NCI-H226 (cell line): ENCODE measurements around the gene TMUB2.
"Not testable (repeated sequence)": the region's sequence is repeated elsewhere in the genome, so short reads cannot be mapped to it uniquely, and the experiment has no call there.

ENCODE experiments used
- DNase-seq: peaks from one replicate; pipeline ENCODE4 v3.0.0-alpha.2; 2015

Gene TMUB2

DNA sequence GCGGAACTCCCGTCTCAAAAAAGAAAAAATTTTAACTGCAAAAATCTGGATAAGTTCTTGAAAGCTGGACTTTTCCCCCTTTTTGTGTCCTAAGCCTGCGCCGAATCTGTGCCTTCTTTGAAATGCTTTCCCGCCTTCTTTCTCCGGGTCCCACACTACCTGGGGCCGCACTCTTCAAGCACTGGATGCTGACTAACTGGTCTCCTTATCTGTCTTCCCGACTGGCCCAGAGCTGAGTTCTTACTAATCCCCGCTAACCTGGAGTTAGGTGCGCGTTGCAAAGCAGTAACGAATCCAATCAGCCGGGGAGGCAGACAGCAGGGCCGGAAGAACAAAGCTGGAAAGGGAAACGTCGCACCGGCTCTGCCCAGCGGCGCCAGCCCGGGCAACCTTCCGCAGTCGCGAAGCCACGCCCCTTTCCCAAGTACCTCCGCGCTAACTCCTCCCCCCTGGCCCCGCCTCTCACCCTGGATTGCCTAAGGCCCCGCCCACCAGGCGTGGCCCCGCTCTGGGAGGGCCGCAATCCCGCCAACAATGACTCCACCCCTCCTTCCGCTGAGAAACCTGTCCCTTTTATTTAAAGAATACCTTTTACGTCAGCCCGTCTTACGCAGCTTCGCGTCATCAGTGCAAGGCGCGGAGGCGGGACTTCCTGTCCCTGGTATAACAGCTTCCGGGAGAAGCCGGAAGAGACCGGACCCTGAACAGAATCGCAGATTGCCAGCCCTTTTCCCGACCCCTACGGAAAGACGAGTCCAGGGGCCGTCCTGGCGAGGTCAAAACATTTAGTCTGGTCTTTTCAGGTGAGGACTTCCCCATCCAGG lies at the start of gene TMUB2:
TMUB2 (plus strand) TSS at position 666 of the 824 bp plus-strand sequence. CDS start 737 bp downstream, outside the sequence.
- peak; percentile 94 for DNase-seq

DNA sequence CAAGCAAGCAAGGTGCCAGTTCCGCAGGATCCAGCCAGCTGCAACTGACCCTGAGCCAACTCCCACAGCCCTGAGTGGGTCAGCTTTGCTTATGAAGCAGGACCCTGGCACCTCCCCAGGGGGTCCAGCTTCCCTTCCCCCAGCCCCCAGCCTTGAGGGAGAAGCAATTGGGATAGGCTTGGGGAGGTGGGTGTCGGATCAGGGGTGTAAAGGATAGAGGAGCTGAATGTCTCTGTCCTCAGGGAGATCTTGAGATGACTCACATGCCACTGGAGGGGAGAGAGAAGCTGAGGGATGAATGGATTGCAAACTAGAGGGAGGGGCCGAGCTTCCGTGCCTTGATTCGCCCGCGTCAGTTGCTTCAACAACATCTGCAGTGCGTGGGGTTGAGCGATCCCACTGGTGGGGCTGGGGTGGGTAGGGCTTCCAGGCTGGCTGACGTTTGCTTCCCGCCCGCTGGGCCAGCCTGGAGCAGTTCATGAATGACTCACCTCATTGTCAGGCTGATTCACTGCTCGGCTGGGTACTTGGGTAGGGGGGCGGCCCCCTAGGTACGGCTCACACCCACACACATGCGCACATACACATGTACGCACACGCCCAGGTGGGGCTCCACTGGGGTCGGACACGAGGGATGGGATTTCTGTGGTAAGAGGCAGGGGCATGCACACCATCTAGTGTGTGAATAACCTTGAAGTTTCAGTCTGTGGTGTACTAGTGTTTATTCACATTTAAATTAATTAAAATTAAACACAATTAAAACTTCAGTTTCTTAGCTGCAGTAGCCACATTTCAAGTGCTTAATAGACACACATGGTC lies 48.7 kb upstream of the TMUB2 start:
- peak; percentile 100 for DNase-seq

DNA sequence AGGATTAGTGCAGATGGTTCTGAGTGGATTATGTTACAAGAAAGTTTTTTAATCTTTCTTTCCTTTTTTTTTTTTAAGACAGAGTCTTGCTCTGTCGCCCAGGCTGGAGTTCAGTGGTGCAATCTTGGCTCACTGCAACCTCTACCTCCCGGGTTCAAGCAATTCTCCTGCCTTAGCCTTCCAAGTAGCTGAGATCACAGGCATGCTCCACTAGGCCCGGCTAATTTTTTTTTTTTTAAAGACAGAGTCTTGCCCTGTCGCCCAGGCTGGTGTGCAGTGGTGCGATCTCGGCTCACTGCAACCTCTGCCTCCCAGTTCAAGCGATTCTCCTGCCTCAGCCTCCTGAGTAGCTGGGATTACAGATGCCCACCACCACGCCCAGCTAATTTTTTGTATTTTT lies 42.9 kb upstream of the TMUB2 start:
- not testable (repeated sequence) for DNase-seq

DNA sequence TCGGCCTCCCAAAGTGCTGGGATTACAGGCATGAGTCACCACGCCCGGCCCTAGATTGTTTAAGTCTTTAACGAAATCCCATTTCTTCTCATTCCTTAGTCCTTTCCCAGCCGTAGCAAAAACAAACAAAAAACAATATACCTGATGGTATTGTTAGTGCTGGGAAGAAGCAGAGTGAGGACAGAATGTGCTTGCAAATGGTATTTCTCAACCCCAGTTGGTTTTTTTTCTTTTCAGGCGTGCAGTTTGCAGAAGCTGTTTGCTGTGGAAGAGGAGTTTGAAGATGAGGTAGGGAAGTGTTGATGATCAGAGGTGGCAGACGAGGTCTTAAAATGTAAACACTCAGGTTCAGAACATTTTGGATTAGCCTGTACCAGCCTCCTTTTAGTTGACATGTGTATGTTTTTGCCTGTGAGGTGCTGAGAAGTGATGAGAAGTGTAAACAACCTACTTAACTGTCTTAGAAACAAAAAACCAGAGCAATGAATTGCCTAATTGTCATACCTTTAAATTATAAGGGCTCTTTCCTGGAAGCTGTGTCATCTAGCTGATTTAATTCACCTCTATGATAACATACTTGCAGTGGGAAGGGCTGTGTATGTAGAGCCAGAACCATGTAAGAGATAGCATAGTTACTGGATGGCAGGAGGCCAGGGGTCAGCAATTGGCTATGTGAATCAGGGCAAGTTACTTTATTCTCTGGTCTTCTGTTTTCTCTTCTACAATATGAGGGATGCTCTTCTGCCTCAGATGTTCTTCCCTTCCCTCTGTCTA lies 41.6 kb upstream of the TMUB2 start:
- peak; percentile 70 for DNase-seq

DNA sequence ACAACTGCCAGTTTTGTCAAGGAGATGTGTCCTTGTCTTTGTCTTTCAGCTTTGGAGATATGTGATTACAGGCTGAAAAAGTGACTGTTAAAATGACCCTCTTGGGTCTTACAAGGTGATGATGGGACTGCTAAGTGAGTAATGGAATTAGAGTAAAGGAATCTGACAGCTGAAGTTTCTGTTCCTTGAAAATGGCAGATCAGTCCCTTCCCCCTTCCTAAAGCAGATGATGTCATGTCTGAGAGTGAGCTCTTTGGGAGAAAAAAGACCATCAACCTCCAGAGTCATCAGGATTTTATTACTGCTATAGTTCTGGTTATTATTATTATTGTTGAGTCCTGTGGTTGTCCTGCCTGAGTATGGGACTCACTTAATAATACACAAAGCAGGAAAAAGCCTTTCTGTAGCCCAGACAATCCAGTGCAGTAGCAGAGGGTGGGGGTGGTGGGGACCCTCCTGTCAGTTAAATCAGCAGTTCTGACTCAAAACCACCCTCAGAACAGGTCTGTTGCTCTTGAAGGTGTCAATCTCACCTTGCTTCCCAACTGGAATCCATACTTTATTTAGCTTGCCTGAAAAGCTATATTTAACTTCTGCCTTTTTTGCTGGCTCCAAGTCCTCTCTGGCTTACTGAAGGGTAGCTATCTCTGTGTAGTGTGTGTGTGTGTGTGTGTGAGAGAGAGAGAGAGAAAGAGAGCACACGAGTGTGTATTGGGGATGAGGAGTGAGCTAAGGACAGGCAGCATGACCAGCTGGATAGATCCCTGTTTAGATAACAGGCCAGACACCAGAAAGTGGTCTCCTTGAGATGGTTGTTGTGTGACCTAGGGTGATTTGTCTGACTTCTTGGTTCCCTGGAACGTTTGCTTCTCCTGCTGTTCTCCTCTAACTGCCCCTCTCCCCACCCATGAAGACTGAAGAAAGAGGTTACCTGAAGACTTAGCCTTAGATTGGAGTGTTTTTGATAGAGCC lies 40.1 kb upstream of the TMUB2 start:
- DNase-seq, result no peak

DNA sequence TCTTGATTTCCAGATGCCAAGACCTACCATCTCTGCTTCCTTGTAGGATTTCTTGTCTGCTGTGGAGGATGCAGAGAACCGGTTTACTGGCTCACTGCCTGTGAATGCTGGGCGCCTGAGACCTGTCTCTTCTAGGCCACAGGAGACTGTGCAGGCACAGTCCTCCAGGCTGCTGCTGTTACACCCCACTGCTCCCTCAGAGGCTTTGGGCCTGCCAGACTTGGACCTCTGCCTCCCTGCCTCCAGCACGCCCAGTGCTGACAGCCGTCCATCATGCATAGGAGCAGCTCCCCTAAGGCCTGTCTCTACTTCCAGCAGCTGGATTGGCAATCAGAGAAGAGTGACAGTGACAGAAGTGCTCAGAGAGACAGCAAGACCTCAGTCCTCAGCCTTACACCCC lies 39.0 kb upstream of the TMUB2 start:
- no peak for DNase-seq

DNA sequence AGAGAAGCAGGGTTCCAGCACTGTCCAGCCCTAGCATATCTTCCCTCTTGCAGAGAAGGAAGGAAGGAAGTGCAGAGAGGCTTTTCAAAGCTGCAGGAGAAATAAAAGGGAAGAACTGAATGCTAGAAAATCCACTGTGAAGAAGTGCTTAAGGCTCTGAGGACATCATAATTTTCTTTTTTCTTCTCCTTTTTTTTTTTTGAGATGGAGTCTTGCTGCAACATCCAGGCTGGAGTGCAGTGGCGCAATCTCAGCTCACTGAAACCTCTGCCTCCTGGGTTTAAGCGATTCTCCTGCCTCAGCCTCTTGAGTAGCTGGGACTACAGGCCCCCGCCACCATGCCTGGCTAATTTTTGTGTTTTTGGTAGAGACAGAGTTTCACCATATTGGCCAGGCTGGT lies 37.7 kb upstream of the TMUB2 start:
- DNase-seq, result not testable (repeated sequence)

DNA sequence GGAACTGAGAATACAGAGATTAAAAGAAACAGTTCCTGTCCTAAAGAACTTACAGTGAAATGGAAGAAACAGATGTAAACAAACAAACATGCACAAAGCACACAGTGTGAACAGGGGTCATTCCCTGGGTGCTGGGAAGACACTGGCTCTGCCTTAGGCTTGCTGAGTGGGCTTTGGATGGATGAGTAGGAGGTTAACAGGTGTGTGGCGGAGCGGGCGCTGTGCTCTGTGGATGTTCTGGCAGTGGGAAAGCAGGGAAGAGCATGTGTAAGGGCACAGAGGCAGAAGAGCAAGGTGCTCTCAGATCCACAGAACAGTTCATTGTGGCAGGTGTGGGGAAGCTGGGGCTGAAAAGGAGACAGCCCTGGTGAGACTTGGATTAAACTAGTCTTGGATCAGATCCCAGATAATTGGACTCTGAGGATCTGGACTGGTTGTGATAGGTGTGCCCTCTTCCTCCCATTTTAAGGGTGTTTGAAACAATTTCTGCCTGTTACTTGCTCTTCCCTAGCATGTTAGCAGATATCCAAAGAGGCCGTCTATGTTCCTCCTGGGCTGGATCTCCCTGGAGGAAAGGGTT lies 36.9 kb upstream of the TMUB2 start:
- DNase-seq, result no peak

DNA sequence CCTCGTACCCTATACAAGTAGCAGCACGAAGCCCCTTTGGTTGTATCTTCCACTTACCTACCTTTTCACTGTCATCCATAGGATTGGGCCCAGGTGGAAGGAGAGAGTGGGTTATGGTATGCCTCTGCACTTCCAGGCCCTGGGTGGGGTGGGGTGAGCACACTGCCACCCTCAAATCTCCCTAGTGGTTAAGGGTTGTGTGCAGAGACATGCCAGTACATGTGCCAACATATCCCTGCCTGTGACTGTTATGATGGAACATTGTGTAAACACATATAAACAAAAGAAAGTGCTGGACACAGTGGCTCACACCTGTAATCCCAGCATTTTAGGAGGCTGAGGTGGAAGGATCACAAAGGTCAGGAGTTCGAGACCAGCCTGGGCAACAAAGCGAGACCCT lies 33.9 kb upstream of the TMUB2 start:
- no peak for DNase-seq

DNA sequence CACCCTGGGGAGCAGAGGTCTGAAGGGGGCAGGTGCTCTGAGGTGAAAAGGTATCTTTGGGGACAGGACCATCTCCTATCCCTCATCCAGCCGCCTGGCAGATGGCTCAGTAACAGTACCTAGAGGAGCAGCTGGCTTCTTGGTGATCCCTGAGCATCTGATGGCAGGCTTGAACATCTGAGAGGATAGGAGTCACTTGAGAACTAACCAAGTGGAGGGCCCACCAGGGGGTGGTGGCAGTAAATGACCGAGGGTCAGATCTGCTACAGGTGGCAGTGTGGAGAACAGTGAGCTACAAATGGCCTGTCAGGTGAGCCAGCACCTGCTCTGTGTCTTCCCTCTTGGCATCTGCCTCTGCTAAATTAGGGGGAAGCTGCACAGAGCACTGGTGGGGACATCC lies 31.3 kb upstream of the TMUB2 start:
- DNase-seq, result no peak

DNA sequence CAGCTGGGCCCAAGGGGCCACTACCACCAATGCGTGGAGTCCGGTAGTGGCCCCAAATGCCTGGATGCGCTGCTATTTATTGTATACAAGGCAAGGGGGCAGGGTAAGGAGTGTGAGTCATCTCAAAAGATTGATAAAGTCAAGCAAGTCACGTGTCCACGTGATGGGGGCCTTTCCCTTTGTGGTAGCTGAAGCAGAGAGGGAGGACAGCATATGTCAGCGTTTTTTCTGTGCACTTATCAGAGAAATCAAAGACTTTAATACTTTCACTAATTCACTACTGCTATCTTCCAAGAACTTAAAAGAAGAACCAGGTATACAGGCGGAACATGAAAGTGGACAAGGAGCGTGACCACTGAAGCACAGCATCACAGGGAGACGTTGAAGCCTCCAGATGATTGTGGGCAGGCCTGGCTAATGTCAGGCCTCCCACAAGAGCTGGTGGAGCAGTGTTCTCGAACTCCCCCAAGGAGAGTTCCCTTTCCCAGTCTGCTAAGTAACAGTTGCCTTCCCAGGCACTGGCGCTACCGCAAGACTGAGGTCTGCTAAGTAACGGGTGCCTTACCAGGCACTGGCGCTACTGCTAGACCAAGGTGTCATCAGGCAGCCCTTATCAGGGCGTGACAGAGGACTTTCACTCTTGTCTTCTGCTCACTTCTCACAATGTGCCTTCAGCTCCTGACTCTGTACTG lies 27.1 kb upstream of the TMUB2 start:
- peak; percentile 20 for DNase-seq

DNA sequence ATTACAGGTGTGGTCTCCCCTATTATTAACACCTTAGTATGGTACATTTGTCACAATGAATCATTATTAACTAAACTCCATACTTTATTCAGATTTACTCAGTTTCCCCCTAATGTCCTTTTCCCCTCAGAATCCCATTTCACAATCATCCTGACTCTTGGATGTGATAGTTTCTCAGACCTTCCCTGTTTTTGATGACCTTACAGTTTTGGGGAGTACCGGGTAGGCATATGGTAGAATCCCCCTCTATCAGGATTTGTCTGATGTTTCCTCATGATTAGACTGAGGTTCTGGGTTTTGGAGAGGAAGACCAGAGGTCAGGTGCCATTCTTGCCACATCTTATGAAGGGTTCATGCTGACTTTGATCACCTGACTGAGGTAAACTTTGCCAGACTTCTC lies 22.3 kb upstream of the TMUB2 start:
- no peak for DNase-seq

DNA sequence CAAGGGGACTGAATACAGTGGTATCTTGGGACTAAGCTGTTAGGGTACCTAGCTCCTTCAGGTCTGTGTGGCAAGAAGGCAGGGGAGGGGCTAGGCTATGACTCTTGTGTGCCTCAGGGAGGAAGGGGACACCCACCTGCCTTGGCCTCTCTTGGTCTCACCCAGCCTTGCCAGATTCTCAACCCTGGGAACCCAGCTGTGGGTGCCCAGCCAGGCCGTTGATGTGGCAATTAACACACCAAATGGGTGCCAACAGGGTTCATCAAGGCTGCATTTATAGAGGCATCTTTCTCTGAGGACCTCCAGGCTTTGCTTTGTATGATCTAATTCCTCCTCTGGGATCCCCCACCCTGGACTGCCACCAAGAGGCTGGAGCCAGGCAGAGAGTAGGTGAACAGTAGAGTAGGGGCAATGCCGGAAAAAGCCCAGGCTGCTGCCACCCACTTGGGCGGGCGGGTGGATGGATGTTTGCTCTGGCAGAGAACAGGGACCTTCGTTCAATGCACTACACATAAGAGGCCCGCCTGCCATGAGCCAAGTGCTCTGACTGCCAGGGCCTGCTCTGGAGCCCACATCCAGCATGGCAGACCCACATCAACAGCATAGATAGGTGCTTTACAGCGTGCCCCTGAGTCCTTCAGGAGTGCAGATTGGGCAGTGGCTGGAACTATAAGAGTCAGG lies 19.5 kb upstream of the TMUB2 start:
- no peak for DNase-seq

DNA sequence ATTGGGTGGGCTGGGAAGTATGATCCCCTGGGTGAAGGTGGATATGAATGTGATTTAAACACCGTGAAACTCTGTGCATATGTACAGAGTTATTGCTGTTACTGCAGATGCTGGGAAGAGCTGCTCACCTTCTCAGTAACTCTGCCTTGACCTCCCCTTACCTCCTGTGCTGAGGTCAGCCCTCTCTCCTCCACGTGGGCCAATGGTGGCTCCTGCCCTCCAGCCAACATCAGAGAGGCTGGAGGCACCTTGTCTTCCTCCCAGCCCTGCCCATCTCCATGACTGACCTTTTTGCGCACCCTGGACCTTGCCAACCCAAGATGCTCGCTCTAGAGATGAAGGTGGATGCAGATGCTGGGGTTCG lies 16.7 kb upstream of the TMUB2 start:
- no peak for DNase-seq

DNA sequence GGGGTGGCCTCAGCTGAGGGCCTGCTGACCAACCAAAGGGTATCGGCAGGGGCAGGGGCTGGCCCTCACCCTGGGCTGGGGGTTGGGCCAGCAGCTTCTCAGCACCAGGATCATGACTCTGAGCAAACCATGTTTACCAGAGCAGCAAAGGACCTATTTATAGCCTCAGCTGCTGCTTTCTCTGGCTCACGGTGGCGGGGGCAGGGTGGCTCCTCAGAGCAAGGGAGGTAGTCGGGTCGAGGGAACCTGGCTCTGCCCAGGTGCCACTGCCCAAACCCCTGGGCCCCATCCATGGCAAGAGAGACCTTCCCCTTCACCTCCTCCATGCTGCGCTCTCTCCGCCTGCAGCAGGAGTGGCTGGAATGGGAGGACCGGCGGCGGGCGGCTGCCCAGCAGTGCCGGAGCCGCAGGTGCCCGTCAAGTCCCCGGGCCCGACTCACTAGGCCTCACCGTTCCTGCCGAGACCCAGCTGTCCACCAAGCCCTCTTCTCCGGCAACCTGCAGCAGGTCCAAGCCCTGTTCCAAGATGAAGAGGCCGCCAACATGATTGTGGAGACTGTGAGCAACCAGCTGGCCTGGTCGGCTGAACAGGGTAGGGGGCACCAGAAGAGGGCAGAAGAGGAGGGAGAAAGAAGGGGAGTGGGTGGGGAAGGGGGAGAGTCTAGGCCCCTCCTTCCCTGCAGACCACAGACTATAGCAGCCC lies 16.1 kb upstream of the TMUB2 start, which contains the start of gene ASB16:
ASB16 (plus strand) TSS at position 206 of the 703 bp plus-strand sequence; CDS start at position 292, 86 bp downstream.
- no peak for DNase-seq

DNA sequence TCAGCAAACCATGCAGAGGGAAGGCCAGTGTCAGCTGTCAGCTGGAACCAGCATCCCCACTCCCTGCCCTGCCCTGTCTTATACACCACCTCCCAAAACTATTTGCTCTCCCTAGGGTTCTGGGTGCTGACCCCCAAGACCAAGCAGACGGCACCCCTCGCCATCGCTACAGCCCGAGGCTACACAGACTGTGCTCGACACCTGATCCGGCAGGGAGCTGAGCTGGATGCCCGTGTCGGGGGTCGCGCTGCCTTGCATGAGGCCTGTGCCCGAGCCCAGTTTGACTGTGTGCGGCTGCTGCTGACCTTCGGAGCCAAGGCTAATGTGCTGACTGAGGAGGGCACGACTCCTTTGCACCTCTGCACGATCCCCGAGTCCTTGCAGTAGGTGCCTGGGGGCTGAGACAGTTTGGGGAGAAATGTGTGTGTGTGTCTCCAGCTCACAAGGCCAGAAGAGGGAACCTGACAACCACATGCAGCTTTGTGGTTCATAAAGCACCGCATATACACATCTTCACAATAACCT lies 14.8 kb upstream of the TMUB2 start:
- no peak for DNase-seq

DNA sequence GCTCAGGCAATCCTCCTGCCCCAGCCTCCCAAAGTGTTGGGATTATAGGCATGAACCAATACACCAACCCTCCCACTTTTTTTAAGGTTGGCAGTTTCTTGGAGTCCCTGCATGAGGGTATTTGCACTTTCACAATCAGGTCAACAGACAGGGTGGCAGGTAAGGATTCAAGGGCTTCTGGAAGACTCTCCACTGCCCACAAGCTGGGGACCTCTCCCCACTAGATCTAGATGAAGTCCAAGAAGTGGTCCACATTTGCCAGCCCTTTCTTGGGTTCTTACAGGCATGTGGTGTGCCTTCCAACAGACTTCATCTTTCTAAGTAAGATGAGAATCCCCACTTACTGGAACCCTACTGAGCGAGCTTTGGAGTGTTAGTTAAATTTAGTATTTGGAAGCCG lies 12.3 kb upstream of the TMUB2 start:
- no peak for DNase-seq

DNA sequence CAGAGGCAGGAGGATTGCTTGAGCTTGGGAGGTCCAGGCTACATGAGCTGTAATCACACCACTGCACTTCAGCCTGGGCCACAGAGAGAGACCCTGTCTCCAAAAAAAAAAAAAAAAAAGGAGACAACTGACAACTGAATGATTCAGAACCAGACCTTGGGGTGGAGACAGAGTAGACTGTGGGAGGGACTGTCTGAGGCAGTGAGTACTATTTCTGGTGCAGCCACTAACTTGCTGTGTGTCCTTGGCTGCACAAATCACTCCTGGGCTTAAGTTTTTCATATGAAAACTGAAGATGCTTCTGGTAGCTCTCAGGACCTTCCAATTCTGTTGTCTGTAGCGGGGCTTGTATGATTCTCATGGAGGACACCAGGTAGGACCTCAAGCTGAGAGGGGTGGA lies 10.5 kb upstream of the TMUB2 start:
- no peak for DNase-seq
